ENCODE data around the gene TTLL5.

DNA sequence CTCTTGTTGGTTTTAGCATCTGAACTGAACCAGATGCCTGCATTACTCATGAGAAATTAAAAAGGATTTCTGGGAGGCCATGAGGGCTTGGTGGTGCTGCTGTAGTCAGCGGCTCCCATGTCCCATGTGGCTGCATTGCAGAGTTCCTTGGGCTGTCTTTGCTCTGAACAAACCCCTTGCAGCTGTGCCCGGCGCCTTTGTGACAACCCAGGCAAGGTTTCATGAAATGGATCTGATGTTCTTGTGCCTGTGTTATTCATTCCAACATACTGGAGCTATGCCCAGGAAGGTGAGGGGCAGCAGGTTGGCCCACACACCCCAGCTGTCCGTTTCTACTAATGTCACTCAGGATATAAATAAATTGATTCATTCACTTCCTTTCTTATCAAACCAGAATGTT, 280.0 kb downstream of the TTLL5 start:
- TF ChIP-seq, protein P1, sequence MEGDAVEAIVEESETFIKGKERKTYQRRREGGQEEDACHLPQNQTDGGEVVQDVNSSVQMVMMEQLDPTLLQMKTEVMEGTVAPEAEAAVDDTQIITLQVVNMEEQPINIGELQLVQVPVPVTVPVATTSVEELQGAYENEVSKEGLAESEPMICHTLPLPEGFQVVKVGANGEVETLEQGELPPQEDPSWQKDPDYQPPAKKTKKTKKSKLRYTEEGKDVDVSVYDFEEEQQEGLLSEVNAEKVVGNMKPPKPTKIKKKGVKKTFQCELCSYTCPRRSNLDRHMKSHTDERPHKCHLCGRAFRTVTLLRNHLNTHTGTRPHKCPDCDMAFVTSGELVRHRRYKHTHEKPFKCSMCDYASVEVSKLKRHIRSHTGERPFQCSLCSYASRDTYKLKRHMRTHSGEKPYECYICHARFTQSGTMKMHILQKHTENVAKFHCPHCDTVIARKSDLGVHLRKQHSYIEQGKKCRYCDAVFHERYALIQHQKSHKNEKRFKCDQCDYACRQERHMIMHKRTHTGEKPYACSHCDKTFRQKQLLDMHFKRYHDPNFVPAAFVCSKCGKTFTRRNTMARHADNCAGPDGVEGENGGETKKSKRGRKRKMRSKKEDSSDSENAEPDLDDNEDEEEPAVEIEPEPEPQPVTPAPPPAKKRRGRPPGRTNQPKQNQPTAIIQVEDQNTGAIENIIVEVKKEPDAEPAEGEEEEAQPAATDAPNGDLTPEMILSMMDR (conservative IDR thresholded peaks at IDR 0.05; ENCODE audit: low read depth, low read length), result no peak
- TF ChIP-seq EZH2 (IDR thresholded peaks at IDR 0.05; ENCODE audit: low read length, unreplicated experiment) (no peak), EZH2phosphoT487 (IDR thresholded peaks at IDR 0.05; ENCODE audit: borderline replicate concordance, low read length) (no peak)

Measured in PC-3 (cell line).